Measurements from ENCODE around the gene CXCR5.

Gene CXCR5

GRCh38 chr11:118931571-118931970 lies 47.9 kb downstream of the CXCR5 start:
- TF ChIP-seq CTCF (IDR thresholded peaks at IDR 0.05), result no peak

- no peak for TF ChIP-seq CTCF (IDR thresholded peaks at IDR 0.05)
Measured at GRCh38 chr11:118933486-118933885, 49.8 kb downstream of the CXCR5 start.

GRCh38 chr11:118935376-118935775 lies 51.7 kb downstream of the CXCR5 start:
- no peak for TF ChIP-seq CTCF (IDR thresholded peaks at IDR 0.05)

GRCh38 chr11:118938491-118939403 lies 55.1 kb downstream of the CXCR5 start:
- TF ChIP-seq CTCF (IDR thresholded peaks at IDR 0.05), result no peak

- no peak for TF ChIP-seq CTCF (IDR thresholded peaks at IDR 0.05)
Measured at GRCh38 chr11:118939404-118939915, 55.8 kb downstream of the CXCR5 start.

GRCh38 chr11:118939953-118940598 lies 56.4 kb downstream of the CXCR5 start:
- TF ChIP-seq CTCF (IDR thresholded peaks at IDR 0.05), result no peak

GRCh38 chr11:118947091-118947490 lies 63.4 kb downstream of the CXCR5 start:
- TF ChIP-seq CTCF (IDR thresholded peaks at IDR 0.05), result no peak

Measured in LNCAP (cell line).